Prostate gland (tissue), 2 donors: Measurements from ENCODE around the gene AARS1. TPM values are rescaled to one million over a fixed set of nuclear protein-coding genes. Genes with fewer than 3 reads are reported as not detected.

ENCODE experiments used
- small RNA-seq, 2 donors: library from RNA; depleted of rRNA; stranded (forward); fragments of <200 nt; gene quantifications; one replicate each; pipeline ENCODE3, GENCODE V24; 2016
- total RNA-seq, 2 donors: library from RNA; depleted of rRNA; stranded (reverse); fragments of >200 nt; gene quantifications; one replicate each; pipeline ENCODE4 v1.1.0, GENCODE V29; 2016

AARS1 gene
- total RNA-seq, 2 donors from 2014 or later, result 79.1 to 93.1 TPM

Small RNA genes lying within 50 kb of the gene (small RNA-seq; reads per million reads assigned to genes)
- 0 reads per million in 2 donors for gene AC009060.2
- gene RN7SL279P, result 0 reads per million in 2 donors

Other genes starting within 250 kb of the AARS1 start
- gene PDPR, start 175.2 kb downstream of the AARS1 start, total RNA-seq, result 10 to 100 TPM; 17.2 to 50.4 TPM
- 1 to 10 TPM in 1 of 2 donors, under 1 TPM in 1; 0.41 to 2.8 TPM for gene CLEC18C, start 115.7 kb downstream of the AARS1 start, total RNA-seq
- 10 to 100 TPM; 29.7 to 44.9 TPM for gene EXOSC6, start 37.6 kb downstream of the AARS1 start, total RNA-seq
- 10 to 100 TPM; 27.4 to 37.0 TPM for gene DDX19B, start 9.7 kb upstream of the AARS1 start, total RNA-seq
- 10 to 100 TPM; 27.7 to 42.8 TPM for gene DDX19A, start 57.4 kb upstream of the AARS1 start, total RNA-seq
- 10 to 100 TPM in 1 of 2 donors, 1 to 10 TPM in 1; 8.7 to 54.5 TPM for gene ST3GAL2, start 149.6 kb upstream of the AARS1 start, total RNA-seq
- gene FCSK, start 165.1 kb upstream of the AARS1 start, total RNA-seq, result 10 to 100 TPM; 23.0 to 33.1 TPM
- 10 to 100 TPM; 34.6 to 62.0 TPM for gene COG4, start 234.0 kb upstream of the AARS1 start, total RNA-seq
- 100 to 1,000 TPM in 1 of 2 donors, 10 to 100 TPM in 1; 98.4 to 138 TPM for gene SF3B3, start 234.3 kb upstream of the AARS1 start, total RNA-seq